KOPT-K1 (cell line): Measurements from ENCODE around the gene MAEL.
"Not testable (repeated sequence)": the region's sequence is repeated elsewhere in the genome, so short reads cannot be mapped to it uniquely, and the experiment has no call there.

ENCODE experiments used
- H3K27ac ChIP-seq: fragments of 200-600 bp; sonication (generic); 2 replicates; pipeline ENCODE4 v1.5.1; 2016; ENCODE audit warnings: antibody characterized with exemption, mild to moderate bottlenecking, low read depth, low read length; ENCODE audit not compliant: poor library complexity, severe bottlenecking
- H3K36me3 ChIP-seq: fragments of 200-600 bp; sonication (generic); 2 replicates; pipeline ENCODE4 v1.5.1; 2017; ENCODE audit warnings: antibody characterized with exemption, mild to moderate bottlenecking, low read length, moderate library complexity; ENCODE audit not compliant: insufficient read depth
- H3K9me3 ChIP-seq: fragments of 200-600 bp; sonication (generic); 2 replicates; pipeline ENCODE4 v1.5.1; 2017; ENCODE audit warnings: antibody characterized with exemption, low read length, mild to moderate bottlenecking; ENCODE audit not compliant: insufficient read depth, poor library complexity, severe bottlenecking

Gene MAEL

GRCh38 chr1:167011560-167012191 is 22.6 kb downstream of the MAEL start:
- no peak overlapping the region for H3K27ac ChIP-seq
- H3K36me3 ChIP-seq: no peaks in the 10 kb centered on the region
- H3K9me3 ChIP-seq: no peaks in the 10 kb centered on the region

GRCh38 chr1:167012570-167012969 is 23.5 kb downstream of the MAEL start:
- H3K27ac ChIP-seq: no peak overlapping the region
- no peaks in the 10 kb centered on the region for H3K9me3 ChIP-seq
- H3K36me3 ChIP-seq: no peaks in the 10 kb centered on the region

GRCh38 chr1:167013108-167013929 is 24.2 kb downstream of the MAEL start:
- Histone ChIP-seq H3K9me3 (no peaks in the 10 kb centered on the region), H3K27ac (no peak overlapping the region)

GRCh38 chr1:167016100-167016750 is 27.1 kb downstream of the MAEL start:
- no peaks in the 10 kb centered on the region for H3K9me3 ChIP-seq
- H3K27ac ChIP-seq: no peak overlapping the region
- no peaks in the 10 kb centered on the region for H3K36me3 ChIP-seq

More at GRCh38 chr1:167013108-167013929, 24.2 kb downstream of the MAEL start:
- H3K36me3 ChIP-seq: no peaks in the 10 kb centered on the region

GRCh38 chr1:167022384-167022783 is 33.3 kb downstream of the MAEL start:
- Histone ChIP-seq H3K36me3 (no peaks in the 10 kb centered on the region), H3K27ac (no peak overlapping the region), H3K9me3 (no peaks in the 10 kb centered on the region)

GRCh38 chr1:167029553-167029952 is 40.5 kb downstream of the MAEL start:
- not testable (repeated sequence) for H3K9me3 ChIP-seq, H3K36me3 ChIP-seq, H3K27ac ChIP-seq

GRCh38 chr1:167033646-167034045 is 44.6 kb downstream of the MAEL start:
- H3K9me3 ChIP-seq: no peaks in the 10 kb centered on the region
- no peaks in the 10 kb centered on the region for H3K36me3 ChIP-seq
- no peak overlapping the region for H3K27ac ChIP-seq

- Histone ChIP-seq H3K9me3 (no peaks in the 10 kb centered on the region), H3K36me3 (no peaks in the 10 kb centered on the region), H3K27ac (peak overlapping the region; percentile 70)
Measured at GRCh38 chr1:167043752-167044488, 54.8 kb downstream of the MAEL start.

- H3K9me3 ChIP-seq: no peaks in the 10 kb centered on the region
- H3K27ac ChIP-seq: no peak overlapping the region
- H3K36me3 ChIP-seq: no peaks in the 10 kb centered on the region
Measured at GRCh38 chr1:167051907-167052306, 62.8 kb downstream of the MAEL start.

- Histone ChIP-seq H3K36me3 (no peaks in the 10 kb centered on the region), H3K27ac (no peak overlapping the region), H3K9me3 (no peaks in the 10 kb centered on the region)
Measured at GRCh38 chr1:167052389-167052788, 63.3 kb downstream of the MAEL start.

GRCh38 chr1:167054531-167054930 is 65.5 kb downstream of the MAEL start:
- Histone ChIP-seq H3K36me3 (no peaks in the 10 kb centered on the region), H3K27ac (no peak overlapping the region), H3K9me3 (no peaks in the 10 kb centered on the region)

GRCh38 chr1:167054946-167055630 is 66.0 kb downstream of the MAEL start:
- no peaks in the 10 kb centered on the region for H3K9me3 ChIP-seq
- no peaks in the 10 kb centered on the region for H3K36me3 ChIP-seq
- H3K27ac ChIP-seq: no peak overlapping the region

GRCh38 chr1:167056529-167057231 is 67.6 kb downstream of the MAEL start:
- Histone ChIP-seq H3K9me3 (no peaks in the 10 kb centered on the region), H3K36me3 (no peaks in the 10 kb centered on the region), H3K27ac (no peak overlapping the region)

- H3K27ac ChIP-seq: no peak overlapping the region
- H3K9me3 ChIP-seq: no peaks in the 10 kb centered on the region
- no peaks in the 10 kb centered on the region for H3K36me3 ChIP-seq
Measured at GRCh38 chr1:167057241-167057688, 68.2 kb downstream of the MAEL start.
